SK-N-SH treated with all-trans-retinoic acid at 6 μM for 48 hours (cell line): ENCODE results near the gene SP140L.
A peak's percentile ranks its signal among the peaks of the same experiment; 100 is the strongest.

ENCODE experiments used
- ATAC-seq: fragments of 200-7000 bp; cut with Tn5 transposase; 3 replicates; pipeline ENCODE4 v1.9.1; 2020; ENCODE audit warnings: mild to moderate bottlenecking, moderate library complexity
- ARNTL ChIP-seq: fragments of 450-650 bp; formaldehyde crosslinking; IDR thresholded peaks from 2 replicates; pipeline ENCODE4 v1.5.0; 2020; ENCODE audit warnings: low read depth, mild to moderate bottlenecking, moderate library complexity, borderline replicate concordance
- BACH2 ChIP-seq: fragments of 250-450 bp; sonication (Bioruptor Pico); IDR thresholded peaks from 2 replicates; pipeline ENCODE4 v1.9.0; 2021; ENCODE audit warnings: mild to moderate bottlenecking, borderline replicate concordance
- CSDC2 ChIP-seq: fragments of 250-450 bp; sonication (Bioruptor Pico); IDR thresholded peaks from 2 replicates; pipeline ENCODE4 v1.5.0; 2020; ENCODE audit warnings: mild to moderate bottlenecking, moderate library complexity
- ESRRG ChIP-seq: fragments of 250-450 bp; sonication (Bioruptor Pico); IDR thresholded peaks from 2 replicates; pipeline ENCODE4 v1.6.1; 2021; ENCODE audit warnings: mild to moderate bottlenecking
- GLIS3 ChIP-seq: fragments of 250-450 bp; sonication (Bioruptor Pico); IDR thresholded peaks from 2 replicates; pipeline ENCODE4 v1.5.0; 2020; ENCODE audit warnings: mild to moderate bottlenecking, moderate library complexity
- ISL1 ChIP-seq: fragments of 250-450 bp; sonication (Bioruptor Pico); IDR thresholded peaks from 2 replicates; pipeline ENCODE4 v2.1.2; 2022; ENCODE audit warnings: mild to moderate bottlenecking, moderate library complexity
- OSR1 ChIP-seq: fragments of 250-450 bp; sonication (Bioruptor Pico); IDR thresholded peaks from 2 replicates; pipeline ENCODE4 v1.8.0; 2022; ENCODE audit warnings: moderate library complexity, mild to moderate bottlenecking, inconsistent platforms
- PPARA ChIP-seq: fragments of 250-450 bp; sonication (Bioruptor Pico); IDR thresholded peaks from 2 replicates; pipeline ENCODE4 v1.5.0; 2020; ENCODE audit warnings: mild to moderate bottlenecking, borderline replicate concordance
- RARB ChIP-seq: fragments of 250-450 bp; sonication (Bioruptor Pico); IDR thresholded peaks from 2 replicates; pipeline ENCODE4 v1.8.0; 2021; ENCODE audit warnings: mild to moderate bottlenecking, moderate library complexity
- SNAI2 ChIP-seq: fragments of 250-450 bp; sonication (Bioruptor Pico); IDR thresholded peaks from 2 replicates; pipeline ENCODE4 v1.5.0; 2020; ENCODE audit warnings: mild to moderate bottlenecking, moderate library complexity
- TCF4 ChIP-seq: fragments of 250-450 bp; sonication (Bioruptor Pico); IDR thresholded peaks from 2 replicates; pipeline ENCODE4 v1.8.0; 2021; ENCODE audit warnings: mild to moderate bottlenecking, moderate library complexity, borderline replicate concordance
- TOX ChIP-seq: fragments of 250-450 bp; sonication (Bioruptor Pico); IDR thresholded peaks from 2 replicates; pipeline ENCODE4 v1.8.0; 2021; ENCODE audit warnings: mild to moderate bottlenecking, moderate library complexity, borderline replicate concordance
- ZC3H10 ChIP-seq: fragments of 250-450 bp; sonication (Bioruptor Pico); IDR thresholded peaks from 2 replicates; pipeline ENCODE4 v1.5.1; 2021; ENCODE audit warnings: mild to moderate bottlenecking, moderate library complexity
- ZFP3 ChIP-seq: fragments of 250-450 bp; sonication (Bioruptor Pico); IDR thresholded peaks from 2 replicates; pipeline ENCODE4 v1.5.0; 2020; ENCODE audit warnings: mild to moderate bottlenecking, moderate library complexity
- ZFP30 ChIP-seq: fragments of 450-650 bp; formaldehyde crosslinking; IDR thresholded peaks from 2 replicates; pipeline ENCODE4 v1.5.0; 2022; ENCODE audit warnings: mild to moderate bottlenecking, moderate library complexity
- ZNF565 ChIP-seq: fragments of 450-650 bp; formaldehyde crosslinking; conservative IDR thresholded peaks from 2 replicates; pipeline ENCODE4 v1.5.0; 2020; ENCODE audit warnings: low read depth, mild to moderate bottlenecking, moderate library complexity
- ZNF70 ChIP-seq: fragments of 450-650 bp; formaldehyde crosslinking; IDR thresholded peaks from 2 replicates; pipeline ENCODE4 v1.5.0; 2020; ENCODE audit warnings: mild to moderate bottlenecking, moderate library complexity
- ZNF8 ChIP-seq: fragments of 450-650 bp; formaldehyde crosslinking; IDR thresholded peaks from 2 replicates; pipeline ENCODE4 v1.5.0; 2020; ENCODE audit warnings: mild to moderate bottlenecking, moderate library complexity
- TF ChIP-seq, protein P1 (sequence below): fragments of 250-450 bp; sonication (Bioruptor Pico); IDR thresholded peaks from 2 replicates; pipeline ENCODE4 v1.5.1; 2020; ENCODE audit warnings: low read depth, mild to moderate bottlenecking, moderate library complexity
- TF ChIP-seq, protein P2 (sequence below): fragments of 250-450 bp; sonication (Bioruptor Pico); IDR thresholded peaks from 2 replicates; pipeline ENCODE4 v1.8.0; 2020; ENCODE audit warnings: mild to moderate bottlenecking, moderate library complexity, borderline replicate concordance
- TF ChIP-seq, protein P3 (sequence below): fragments of 250-450 bp; sonication (Bioruptor Pico); IDR thresholded peaks from 2 replicates; pipeline ENCODE4 v1.5.0; 2020; ENCODE audit warnings: mild to moderate bottlenecking, moderate library complexity
- TF ChIP-seq, protein P4 (sequence below): fragments of 250-450 bp; sonication (Bioruptor Pico); IDR thresholded peaks from 2 replicates; pipeline ENCODE4 v1.5.1; 2021; ENCODE audit warnings: mild to moderate bottlenecking, moderate library complexity

Gene SP140L

DNA sequence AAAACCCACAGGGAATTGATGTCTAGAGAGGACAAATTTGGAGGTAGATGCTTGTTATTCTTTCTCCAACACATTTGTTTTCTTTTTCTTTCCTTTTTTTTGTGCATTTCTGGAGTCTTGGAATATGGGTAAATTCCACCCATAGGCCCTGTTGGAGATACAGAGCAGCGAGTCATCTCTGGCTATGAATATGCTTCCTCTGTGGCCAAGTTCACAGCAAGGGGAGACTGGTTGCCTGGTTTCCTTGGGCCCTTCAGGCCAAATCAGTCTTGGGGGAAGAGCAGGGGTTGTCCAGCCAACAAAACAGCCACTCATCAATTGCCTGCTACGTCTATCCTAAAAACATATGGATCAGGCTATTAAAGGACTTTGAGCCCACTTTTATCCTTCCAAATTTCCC lies 116.5 kb downstream of the SP140L start:
- peak; percentile 72 for ATAC-seq
- TF ChIP-seq TOX (CRISPR knock-in tag) (no peak), GLIS3 (CRISPR knock-in tag) (no peak), ISL1 (no peak), ZFP30 (CRISPR knock-in tag) (no peak)
- TF ChIP-seq, protein P1, sequence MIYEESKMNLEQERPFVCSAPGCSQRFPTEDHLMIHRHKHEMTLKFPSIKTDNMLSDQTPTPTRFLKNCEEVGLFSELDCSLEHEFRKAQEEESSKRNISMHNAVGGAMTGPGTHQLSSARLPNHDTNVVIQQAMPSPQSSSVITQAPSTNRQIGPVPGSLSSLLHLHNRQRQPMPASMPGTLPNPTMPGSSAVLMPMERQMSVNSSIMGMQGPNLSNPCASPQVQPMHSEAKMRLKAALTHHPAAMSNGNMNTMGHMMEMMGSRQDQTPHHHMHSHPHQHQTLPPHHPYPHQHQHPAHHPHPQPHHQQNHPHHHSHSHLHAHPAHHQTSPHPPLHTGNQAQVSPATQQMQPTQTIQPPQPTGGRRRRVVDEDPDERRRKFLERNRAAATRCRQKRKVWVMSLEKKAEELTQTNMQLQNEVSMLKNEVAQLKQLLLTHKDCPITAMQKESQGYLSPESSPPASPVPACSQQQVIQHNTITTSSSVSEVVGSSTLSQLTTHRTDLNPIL: no peak
- TF ChIP-seq, protein P2, sequence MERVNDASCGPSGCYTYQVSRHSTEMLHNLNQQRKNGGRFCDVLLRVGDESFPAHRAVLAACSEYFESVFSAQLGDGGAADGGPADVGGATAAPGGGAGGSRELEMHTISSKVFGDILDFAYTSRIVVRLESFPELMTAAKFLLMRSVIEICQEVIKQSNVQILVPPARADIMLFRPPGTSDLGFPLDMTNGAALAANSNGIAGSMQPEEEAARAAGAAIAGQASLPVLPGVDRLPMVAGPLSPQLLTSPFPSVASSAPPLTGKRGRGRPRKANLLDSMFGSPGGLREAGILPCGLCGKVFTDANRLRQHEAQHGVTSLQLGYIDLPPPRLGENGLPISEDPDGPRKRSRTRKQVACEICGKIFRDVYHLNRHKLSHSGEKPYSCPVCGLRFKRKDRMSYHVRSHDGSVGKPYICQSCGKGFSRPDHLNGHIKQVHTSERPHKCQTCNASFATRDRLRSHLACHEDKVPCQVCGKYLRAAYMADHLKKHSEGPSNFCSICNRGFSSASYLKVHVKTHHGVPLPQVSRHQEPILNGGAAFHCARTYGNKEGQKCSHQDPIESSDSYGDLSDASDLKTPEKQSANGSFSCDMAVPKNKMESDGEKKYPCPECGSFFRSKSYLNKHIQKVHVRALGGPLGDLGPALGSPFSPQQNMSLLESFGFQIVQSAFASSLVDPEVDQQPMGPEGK (CRISPR knock-in tag): no peak

DNA sequence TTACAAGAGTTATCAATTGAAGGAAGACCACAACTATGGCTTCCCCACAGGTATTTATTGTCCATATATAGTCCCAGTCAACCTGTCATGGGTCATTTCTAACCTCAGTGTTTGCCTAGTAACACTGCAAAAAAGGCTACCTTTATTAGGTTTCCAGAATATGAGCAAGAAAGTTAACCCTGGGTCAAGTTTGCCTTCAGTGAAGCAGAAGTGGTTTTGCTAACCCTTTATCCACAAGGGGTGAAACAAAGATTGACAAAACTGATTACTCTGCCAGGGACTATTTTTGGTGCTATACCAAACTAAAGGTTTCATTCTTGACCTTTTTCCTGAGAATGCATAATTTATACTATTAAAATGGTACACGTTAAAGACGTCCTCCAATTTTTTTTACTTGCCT lies 117.8 kb downstream of the SP140L start:
- TF ChIP-seq OSR1 (CRISPR knock-in tag): no peak
- no peak for TF ChIP-seq ZNF565 (CRISPR knock-in tag)
- no peak for TF ChIP-seq ESRRG (CRISPR knock-in tag)
- TF ChIP-seq, protein P3, sequence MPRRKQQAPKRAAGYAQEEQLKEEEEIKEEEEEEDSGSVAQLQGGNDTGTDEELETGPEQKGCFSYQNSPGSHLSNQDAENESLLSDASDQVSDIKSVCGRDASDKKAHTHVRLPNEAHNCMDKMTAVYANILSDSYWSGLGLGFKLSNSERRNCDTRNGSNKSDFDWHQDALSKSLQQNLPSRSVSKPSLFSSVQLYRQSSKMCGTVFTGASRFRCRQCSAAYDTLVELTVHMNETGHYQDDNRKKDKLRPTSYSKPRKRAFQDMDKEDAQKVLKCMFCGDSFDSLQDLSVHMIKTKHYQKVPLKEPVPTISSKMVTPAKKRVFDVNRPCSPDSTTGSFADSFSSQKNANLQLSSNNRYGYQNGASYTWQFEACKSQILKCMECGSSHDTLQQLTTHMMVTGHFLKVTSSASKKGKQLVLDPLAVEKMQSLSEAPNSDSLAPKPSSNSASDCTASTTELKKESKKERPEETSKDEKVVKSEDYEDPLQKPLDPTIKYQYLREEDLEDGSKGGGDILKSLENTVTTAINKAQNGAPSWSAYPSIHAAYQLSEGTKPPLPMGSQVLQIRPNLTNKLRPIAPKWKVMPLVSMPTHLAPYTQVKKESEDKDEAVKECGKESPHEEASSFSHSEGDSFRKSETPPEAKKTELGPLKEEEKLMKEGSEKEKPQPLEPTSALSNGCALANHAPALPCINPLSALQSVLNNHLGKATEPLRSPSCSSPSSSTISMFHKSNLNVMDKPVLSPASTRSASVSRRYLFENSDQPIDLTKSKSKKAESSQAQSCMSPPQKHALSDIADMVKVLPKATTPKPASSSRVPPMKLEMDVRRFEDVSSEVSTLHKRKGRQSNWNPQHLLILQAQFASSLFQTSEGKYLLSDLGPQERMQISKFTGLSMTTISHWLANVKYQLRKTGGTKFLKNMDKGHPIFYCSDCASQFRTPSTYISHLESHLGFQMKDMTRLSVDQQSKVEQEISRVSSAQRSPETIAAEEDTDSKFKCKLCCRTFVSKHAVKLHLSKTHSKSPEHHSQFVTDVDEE (CRISPR knock-in tag): no peak
- TF ChIP-seq ISL1: no peak
- TF ChIP-seq CSDC2 (CRISPR knock-in tag): no peak
- TF ChIP-seq PPARA: no peak
- no peak for TF ChIP-seq RARB (CRISPR knock-in tag)
- TF ChIP-seq, protein P4, sequence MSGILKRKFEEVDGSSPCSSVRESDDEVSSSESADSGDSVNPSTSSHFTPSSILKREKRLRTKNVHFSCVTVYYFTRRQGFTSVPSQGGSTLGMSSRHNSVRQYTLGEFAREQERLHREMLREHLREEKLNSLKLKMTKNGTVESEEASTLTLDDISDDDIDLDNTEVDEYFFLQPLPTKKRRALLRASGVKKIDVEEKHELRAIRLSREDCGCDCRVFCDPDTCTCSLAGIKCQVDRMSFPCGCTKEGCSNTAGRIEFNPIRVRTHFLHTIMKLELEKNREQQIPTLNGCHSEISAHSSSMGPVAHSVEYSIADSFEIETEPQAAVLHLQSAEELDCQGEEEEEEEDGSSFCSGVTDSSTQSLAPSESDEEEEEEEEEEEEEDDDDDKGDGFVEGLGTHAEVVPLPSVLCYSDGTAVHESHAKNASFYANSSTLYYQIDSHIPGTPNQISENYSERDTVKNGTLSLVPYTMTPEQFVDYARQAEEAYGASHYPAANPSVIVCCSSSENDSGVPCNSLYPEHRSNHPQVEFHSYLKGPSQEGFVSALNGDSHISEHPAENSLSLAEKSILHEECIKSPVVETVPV (CRISPR knock-in tag): no peak
- TF ChIP-seq TOX (CRISPR knock-in tag): no peak
- TF ChIP-seq, protein P2 (CRISPR knock-in tag): no peak
- no peak for TF ChIP-seq ZFP3
- no peak for TF ChIP-seq BACH2 (CRISPR knock-in tag)
- no peak for TF ChIP-seq ZNF70 (CRISPR knock-in tag)
- no peak for TF ChIP-seq ARNTL (CRISPR knock-in tag)
- TF ChIP-seq SNAI2 (CRISPR knock-in tag): no peak
- TF ChIP-seq ZNF8 (CRISPR knock-in tag): no peak
- TF ChIP-seq, all 23 proteins: peak for 0

DNA sequence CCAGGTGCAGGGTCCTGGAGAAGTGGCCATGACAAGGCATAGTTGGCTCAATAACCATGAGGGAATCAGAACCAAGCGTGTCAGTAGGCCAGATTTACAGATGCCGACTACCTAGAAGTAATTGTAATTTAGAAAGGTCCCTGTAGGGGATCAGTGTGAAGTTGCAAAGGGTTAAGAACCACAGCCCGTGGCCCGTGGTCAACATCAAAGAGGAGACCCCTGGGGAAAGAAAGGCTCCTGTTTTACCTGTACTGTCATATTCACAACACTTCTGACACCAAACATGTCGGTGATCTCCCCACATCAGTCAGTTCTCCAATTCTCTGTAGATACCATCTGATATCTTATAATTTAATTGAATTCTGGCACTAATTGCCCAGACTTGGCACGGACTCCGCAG lies 120.0 kb downstream of the SP140L start:
- ATAC-seq: no peak
- TF ChIP-seq CSDC2 (CRISPR knock-in tag) (no peak), ISL1 (no peak), ZFP3 (no peak), OSR1 (CRISPR knock-in tag) (no peak), BACH2 (CRISPR knock-in tag) (no peak), TOX (CRISPR knock-in tag) (no peak), ZNF565 (CRISPR knock-in tag) (no peak), ZNF8 (CRISPR knock-in tag) (no peak), TCF4 (CRISPR knock-in tag) (no peak), ZFP30 (CRISPR knock-in tag) (no peak), ZC3H10 (CRISPR knock-in tag) (no peak), GLIS3 (CRISPR knock-in tag) (no peak)
- TF ChIP-seq, protein P2 (CRISPR knock-in tag): no peak
- TF ChIP-seq, protein P3 (CRISPR knock-in tag): no peak
- TF ChIP-seq, all 23 proteins: peak for 0

More for the DNA sequence above, 117.8 kb downstream of the SP140L start:
- ATAC-seq: no peak
